Liver (tissue), 9 donors: ENCODE measurements around the gene BLID. TPM values are rescaled to one million over a fixed set of nuclear protein-coding genes. Genes with fewer than 3 reads are reported as not detected.

Source experiments
- DNase-seq: peaks from one replicate; pipeline ENCODE4 v3.0.0-alpha.2; 2017; ENCODE audit warnings: low spot score
- H3K27ac ChIP-seq, 2 donors: one replicate each; pipeline ENCODE4 v1.7.0; 2013; ENCODE audit warnings: inconsistent platforms in 2 of 2, low read length in 2 of 2, control low read depth in 1 of 2, low read depth in 1 of 2, mild to moderate bottlenecking in 1 of 2
- H3K27me3 ChIP-seq, 4 donors: one replicate each; pipeline versions ENCODE4 v1.6.1 to v1.7.0; 2013; ENCODE audit warnings: low read length in 3 of 4, inconsistent platforms in 1 of 4, mild to moderate bottlenecking in 1 of 4, moderate library complexity in 1 of 4; ENCODE audit not compliant: control insufficient read depth in 4 of 4, insufficient read depth in 4 of 4
- H3K36me3 ChIP-seq, 4 donors: one replicate each; pipeline versions ENCODE4 v1.6.1 to v1.7.0; 2013; ENCODE audit warnings: low read length in 3 of 4, mild to moderate bottlenecking in 3 of 4, low read depth in 1 of 4, moderate library complexity in 1 of 4; ENCODE audit not compliant: control insufficient read depth in 4 of 4, insufficient read depth in 3 of 4
- H3K4me1 ChIP-seq, 4 donors: one replicate each; pipeline versions ENCODE4 v1.6.1 to v1.7.0; 2013; ENCODE audit warnings: low read length in 3 of 4, mild to moderate bottlenecking in 3 of 4, moderate library complexity in 1 of 4; ENCODE audit not compliant: control insufficient read depth in 4 of 4, insufficient read depth in 4 of 4
- H3K4me3 ChIP-seq, 3 donors: one replicate each; pipeline versions ENCODE4 v1.6.1 to v1.7.0; 2013; ENCODE audit warnings: low read length in 3 of 3, control low read depth in 1 of 3, low read depth in 1 of 3, mild to moderate bottlenecking in 1 of 3
- H3K9ac ChIP-seq, 2 donors: one replicate each; pipeline ENCODE4 v1.7.0; 2013; ENCODE audit warnings: low read length in 2 of 2, mild to moderate bottlenecking in 2 of 2, moderate library complexity in 2 of 2, control low read depth in 1 of 2, low read depth in 1 of 2
- H3K9me3 ChIP-seq, 4 donors: one replicate each; pipeline versions ENCODE4 v1.6.1 to v1.7.0; 2013; ENCODE audit warnings: low read length in 3 of 4; ENCODE audit not compliant: control insufficient read depth in 4 of 4
- ATF3 ChIP-seq: IDR thresholded peaks from 2 replicates; pipeline ENCODE4 v1.6.1; 2016; ENCODE audit warnings: antibody characterized with exemption
- CTCF ChIP-seq: fragments of 150-350 bp; IDR thresholded peaks from 2 replicates; pipeline ENCODE4 v1.5.1; 2017; ENCODE audit warnings: improper control_type of control experiment, low read depth, low read length; ENCODE audit not compliant: missing input control
- EGR1 ChIP-seq, 2 donors: IDR thresholded peaks; 2 replicates each; pipeline ENCODE4 v1.6.1; 2016 to 2018; ENCODE audit warnings: antibody characterized with exemption in 2 of 2, low read depth in 2 of 2
- FOXA2 ChIP-seq: IDR thresholded peaks from 2 replicates; pipeline ENCODE4 v1.6.1; 2016; ENCODE audit warnings: antibody characterized with exemption
- HNF4A ChIP-seq, 2 donors: conservative IDR thresholded peaks; 2 replicates each; pipeline ENCODE4 v1.6.1; 2016; ENCODE audit warnings: antibody characterized with exemption in 2 of 2, mild to moderate bottlenecking in 2 of 2
- HNF4G ChIP-seq: IDR thresholded peaks from 2 replicates; pipeline ENCODE4 v1.6.1; 2016; ENCODE audit warnings: antibody characterized with exemption
- JUND ChIP-seq, 2 donors: IDR thresholded peaks; 2 replicates each; pipeline ENCODE4 v1.6.1; 2016; ENCODE audit warnings: antibody characterized with exemption in 2 of 2
- MAX ChIP-seq: IDR thresholded peaks from 2 replicates; pipeline ENCODE4 v1.6.1; 2016; ENCODE audit warnings: antibody characterized with exemption
- NR2F2 ChIP-seq: IDR thresholded peaks from 2 replicates; pipeline ENCODE4 v1.6.1; 2016; ENCODE audit warnings: antibody characterized with exemption
- RAD21 ChIP-seq, 2 donors: IDR thresholded peaks; 2 replicates each; pipeline ENCODE4 v1.6.1; 2016; ENCODE audit warnings: antibody characterized with exemption in 2 of 2, mild to moderate bottlenecking in 2 of 2
- REST ChIP-seq: IDR thresholded peaks from 2 replicates; pipeline ENCODE4 v1.6.1; 2016; ENCODE audit warnings: antibody characterized with exemption, mild to moderate bottlenecking
- RXRA ChIP-seq, 2 donors: IDR thresholded peaks; 2 replicates each; pipeline ENCODE4 v1.6.1; 2017 to 2018; ENCODE audit warnings: antibody characterized with exemption in 2 of 2, mild to moderate bottlenecking in 1 of 2
- SP1 ChIP-seq: IDR thresholded peaks from 2 replicates; pipeline ENCODE4 v1.6.1; 2018; ENCODE audit warnings: antibody characterized with exemption, mild to moderate bottlenecking
- TAF1 ChIP-seq: conservative IDR thresholded peaks from 2 replicates; pipeline ENCODE4 v1.6.1; 2016; ENCODE audit warnings: antibody characterized with exemption, mild to moderate bottlenecking
- YY1 ChIP-seq: IDR thresholded peaks from 2 replicates; pipeline ENCODE4 v1.6.1; 2016; ENCODE audit warnings: antibody characterized with exemption, mild to moderate bottlenecking
- ZBTB33 ChIP-seq: IDR thresholded peaks from 2 replicates; pipeline ENCODE4 v1.6.1; 2016; ENCODE audit warnings: antibody characterized with exemption
- WGBS: extraction: QIAGEN DNeasy Blood & Tissue Kit; methylation state at CpG from one replicate; pipeline ENCODE4 v1.1.7; 2013; 5-methylcytosine and 5-hydroxymethylcytosine counted together
- polyA plus RNA-seq, 2 donors: library from polyadenylated mRNA; stranded (reverse) in 1 of 2; unstranded in 1 of 2; fragments of 200-250 nt in 1 of 2; fragments of >200 nt in 1 of 2; fragmentation: Nextera tagmentation in 1 of 2; extraction: Ambion mirVana in 1 of 2; gene quantifications; one replicate each; pipeline versions ENCODE4 v1.2.1 to v1.2.3, GENCODE V29; 2013 to 2015
- total RNA-seq, 2 donors: library from RNA; depleted of rRNA; stranded (reverse); fragments of >200 nt; gene quantifications; one replicate each; pipeline ENCODE4 v1.2.3, GENCODE V29; 2014
- donor health status: healthy.
- donor health status: healthy.
- donor health status: healthy.
- donor health status: healthy.
- donor health status: healthy.

Gene BLID
- total and polyA plus RNA-seq, 4 donors, result 0.18 to 0.84 (median 0.33) TPM; not detected in 1

- TF ChIP-seq RXRA (IDR thresholded peaks at IDR 0.05) (no peak), YY1 (no peak), ZBTB33 (no peak), EGR1 (IDR thresholded peaks at IDR 0.05; ENCODE audit: low read depth in 2 of 2) (no peak), JUND (IDR thresholded peaks at IDR 0.05) (no peak), CTCF (no peak), REST (no peak)
These were observed 42.0 kb downstream of the BLID start for GRCh38 chr11:122074022-122074421.

GRCh38 chr11:122071709-122072202 lies 44.3 kb downstream of the BLID start:
- no peak overlapping the region for H3K9ac ChIP-seq
- no peaks in the 10 kb centered on the region for H3K4me1 ChIP-seq
- no peak overlapping the region for H3K4me3 ChIP-seq
- no peak for DNase-seq
- H3K9me3 ChIP-seq, result no peaks in the 10 kb centered on the region
- no peaks in the 10 kb centered on the region for H3K36me3 ChIP-seq
- H3K27me3 ChIP-seq, result no peaks in the 10 kb centered on the region
- WGBS, result 85% methylated on average over 10 of the region's 10 CpGs
- H3K27ac ChIP-seq, result no peak overlapping the region
- TF ChIP-seq FOXA2, result no peak
- TF ChIP-seq RXRA (IDR thresholded peaks at IDR 0.05), result no peak
- TF ChIP-seq RAD21 (IDR thresholded peaks at IDR 0.05), result no peak
- TF ChIP-seq EGR1 (IDR thresholded peaks at IDR 0.05; ENCODE audit: low read depth in 2 of 2), result no peak
- TF ChIP-seq HNF4A (conservative IDR thresholded peaks at IDR 0.05), result no peak
- TF ChIP-seq SP1, result no peak
- TF ChIP-seq MAX, result no peak
- TF ChIP-seq HNF4G, result no peak
- no peak for TF ChIP-seq TAF1
- TF ChIP-seq ATF3, result no peak
- TF ChIP-seq REST, result no peak
- no peak for TF ChIP-seq CTCF
- TF ChIP-seq NR2F2, result no peak

More at GRCh38 chr11:122074022-122074421, 42.0 kb downstream of the BLID start:
- no peak for DNase-seq
- no peak overlapping the region for H3K27ac ChIP-seq
- no peak overlapping the region for H3K4me3 ChIP-seq
- no peak overlapping the region for H3K9ac ChIP-seq
- no peaks in the 10 kb centered on the region for H3K27me3 ChIP-seq
- H3K36me3 ChIP-seq, result no peaks in the 10 kb centered on the region
- no peaks in the 10 kb centered on the region for H3K4me1 ChIP-seq
- H3K9me3 ChIP-seq, result no peaks in the 10 kb centered on the region
